ENCODE results near the gene STPG4.

DNA sequence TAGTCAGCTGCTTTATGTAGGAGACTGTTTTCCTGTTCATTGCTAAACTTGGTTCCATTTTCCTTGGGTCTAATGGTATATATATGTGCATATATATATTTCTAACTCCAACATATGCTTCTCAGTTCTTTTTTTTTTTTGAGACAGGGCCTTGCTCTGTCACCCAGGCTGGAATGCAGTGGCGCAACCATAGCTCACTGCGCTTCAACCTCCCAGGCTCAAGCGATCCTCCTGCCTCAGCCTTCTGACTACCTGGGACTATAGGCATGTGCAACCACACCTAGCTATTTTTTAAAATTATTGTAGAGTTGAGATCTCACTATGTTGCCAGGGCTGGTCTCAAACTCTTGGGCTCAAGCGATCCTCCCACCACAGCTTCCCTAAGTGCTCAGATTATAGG, 22.1 kb downstream of the STPG4 start:
- TF ChIP-seq POLR2A (IDR thresholded peaks at IDR 0.05; ENCODE audit: low read depth, low read length) (no peak), POLR2AphosphoS5 (IDR thresholded peaks at IDR 0.05; ENCODE audit: low read depth, low read length) (no peak), TAF1 (IDR thresholded peaks at IDR 0.05; ENCODE audit: low read depth, low read length) (no peak), POU2F2 (IDR thresholded peaks at IDR 0.05; ENCODE audit: low read depth, low read length) (no peak), PAX5 (IDR thresholded peaks at IDR 0.05; ENCODE audit: insufficient read depth, low read length, severe bottlenecking) (no peak), SPI1 (IDR thresholded peaks at IDR 0.05; ENCODE audit: low read depth, low read length) (no peak)

Measured in GM12891 (cell line).